ENCODE measurements around the gene CBX7. TPM values are rescaled to one million over a fixed set of nuclear protein-coding genes. Genes with fewer than 3 reads are reported as not detected.

Gene CBX7
- polyA plus RNA-seq, 6 donors from 2014 or later = 9.9 to 38.5 (median 21.7) TPM

DNA sequence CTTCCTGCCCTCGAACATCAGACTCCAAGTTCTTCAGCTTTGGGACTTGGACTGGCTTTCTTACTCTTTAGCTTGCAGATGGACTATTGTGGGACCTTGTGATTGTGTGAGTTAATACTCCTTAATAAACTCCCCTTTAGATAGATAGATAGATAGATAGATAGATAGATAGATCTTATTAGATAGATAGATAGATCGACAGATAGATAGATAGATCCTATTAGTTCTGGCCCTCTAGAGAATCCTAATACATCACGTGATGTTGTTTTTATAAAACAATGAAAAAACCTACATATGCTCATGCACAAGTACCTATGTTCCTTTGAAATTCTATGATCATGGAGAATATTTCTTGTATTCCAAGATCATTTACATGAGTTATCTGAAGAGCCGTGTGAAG is 31.5 kb downstream of the CBX7 start:
- Mint-ChIP-seq H3K4me3 (no peak overlapping the region), H3K36me3 (no peaks in the 10 kb centered on the region), H3K27me3 (no peaks in the 10 kb centered on the region), H3K27ac (peak overlapping the region in 2 of 6 donors; percentile 3 to 81), H3K9me3 (no peaks in the 10 kb centered on the region), H3K4me1 (peaks cover 13 to 37% (median 21%) of the 10 kb centered on the region in 3 donors)
- no peak for DNase-seq
- no peak for ATAC-seq (ENCODE audit: low read depth in 2 of 2)

DNA sequence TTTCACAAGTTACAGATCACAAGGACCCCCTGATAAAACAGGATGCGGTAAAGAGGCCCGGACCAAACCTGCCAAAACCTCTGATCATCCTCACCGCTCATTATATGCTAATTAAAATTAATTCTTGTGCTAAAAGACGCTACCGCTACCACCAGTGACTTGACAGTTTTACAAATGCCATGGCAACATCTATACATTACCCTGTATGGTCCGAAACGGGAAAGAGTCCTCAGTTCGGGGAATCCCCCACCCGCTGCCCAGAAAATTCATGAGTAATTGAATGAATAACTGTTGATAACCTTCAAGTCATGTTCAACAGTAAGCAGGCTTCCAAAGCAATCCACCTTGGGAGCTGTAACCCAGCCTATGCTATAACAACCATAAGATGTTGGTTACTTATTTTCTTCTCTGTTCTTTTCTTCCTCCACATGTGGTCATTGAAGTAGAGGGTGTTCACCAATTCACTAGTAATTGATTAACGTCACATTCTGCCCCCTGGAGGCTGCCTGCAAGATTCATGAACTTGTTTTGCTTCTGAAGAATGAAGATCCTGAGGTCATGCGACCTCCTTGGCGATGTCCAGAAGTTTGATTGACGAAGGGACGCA is 34.8 kb downstream of the CBX7 start:
- no peaks in the 10 kb centered on the region for H3K9me3 Mint-ChIP-seq
- H3K4me3 Mint-ChIP-seq = peak overlapping the region in 6 of 8 donors; percentile 22 to 77 (median 43)
- H3K4me1 Mint-ChIP-seq = peaks cover 33 to 60% (median 36%) of the 10 kb centered on the region in 3 donors
- peak; percentile 60 to 64 for ATAC-seq (ENCODE audit: low read depth in 2 of 2)
- H3K36me3 Mint-ChIP-seq = no peaks in the 10 kb centered on the region
- H3K27ac Mint-ChIP-seq = peak overlapping the region in 5 of 6 donors; percentile 55 to 95 (median 86)
- H3K27me3 Mint-ChIP-seq = no peaks in the 10 kb centered on the region
- peak; percentile 62 for DNase-seq

DNA sequence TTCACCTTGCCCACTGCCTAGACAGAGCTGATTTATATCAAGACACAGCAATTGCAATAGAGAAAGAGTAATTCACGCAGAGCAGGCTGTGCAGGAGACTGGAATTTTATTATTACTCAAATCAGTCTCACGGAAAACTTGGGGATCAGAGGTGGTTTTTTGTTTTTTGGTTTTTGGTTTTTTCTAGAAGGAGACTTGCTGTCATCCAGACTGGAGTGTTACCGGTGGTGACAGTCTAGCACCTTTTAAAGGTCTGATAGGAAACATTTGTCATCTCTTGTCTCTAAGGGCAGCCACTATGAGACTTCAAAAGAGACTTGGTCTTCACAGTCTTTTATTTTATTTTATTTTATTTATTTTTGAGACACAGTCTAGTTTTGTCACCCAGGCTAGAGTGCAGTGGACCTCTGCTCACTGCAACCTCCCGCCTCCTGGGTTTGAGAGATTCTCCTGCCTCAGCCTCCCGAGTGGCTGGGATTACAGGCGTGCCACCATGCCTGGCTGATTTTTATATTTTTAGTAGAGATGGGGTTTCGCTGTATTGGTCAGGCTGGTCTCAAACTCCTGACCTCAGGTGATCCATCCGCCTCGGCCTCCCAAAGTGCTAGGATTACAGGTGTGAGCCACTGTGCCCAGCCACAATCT is 36.4 kb downstream of the CBX7 start:
- DNase-seq = no peak
- Mint-ChIP-seq H3K9me3 (no peaks in the 10 kb centered on the region), H3K4me1 (peaks cover 36 to 55% (median 43%) of the 10 kb centered on the region in 3 donors), H3K4me3 (peak overlapping the region in 4 of 8 donors; percentile 21 to 71 (median 48)), H3K27me3 (no peaks in the 10 kb centered on the region), H3K36me3 (no peaks in the 10 kb centered on the region), H3K27ac (peak overlapping the region; percentile 3 to 81 (median 67))
- ATAC-seq (ENCODE audit: low read depth in 2 of 2) = no peak

DNA sequence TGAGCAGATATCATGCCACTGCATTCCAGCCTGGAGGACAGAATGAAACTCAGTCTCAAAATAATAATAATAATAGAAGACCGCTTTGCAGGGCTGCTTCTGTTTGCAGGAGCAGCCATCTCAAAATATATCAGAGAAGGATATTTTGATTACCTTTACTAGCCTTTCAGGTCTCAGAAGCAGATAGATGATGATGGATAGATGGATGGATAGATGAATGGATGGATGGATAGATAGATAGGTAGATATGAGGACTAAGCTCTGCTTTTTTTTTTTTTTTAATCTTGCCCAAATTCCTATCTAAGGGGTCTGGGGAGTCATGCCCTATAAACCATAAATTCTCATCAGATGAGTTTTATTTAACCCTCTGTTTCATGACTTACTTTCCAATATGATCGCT is 36.9 kb downstream of the CBX7 start:
- Mint-ChIP-seq H3K4me3 (peak overlapping the region in 7 of 8 donors; percentile 40 to 76 (median 71)), H3K36me3 (no peaks in the 10 kb centered on the region), H3K4me1 (peaks cover 40 to 58% (median 48%) of the 10 kb centered on the region in 3 donors), H3K9me3 (no peaks in the 10 kb centered on the region), H3K27ac (peak overlapping the region; percentile 3 to 81 (median 67)), H3K27me3 (no peaks in the 10 kb centered on the region)
- ATAC-seq (ENCODE audit: low read depth in 2 of 2) = no peak
- DNase-seq = no peak

DNA sequence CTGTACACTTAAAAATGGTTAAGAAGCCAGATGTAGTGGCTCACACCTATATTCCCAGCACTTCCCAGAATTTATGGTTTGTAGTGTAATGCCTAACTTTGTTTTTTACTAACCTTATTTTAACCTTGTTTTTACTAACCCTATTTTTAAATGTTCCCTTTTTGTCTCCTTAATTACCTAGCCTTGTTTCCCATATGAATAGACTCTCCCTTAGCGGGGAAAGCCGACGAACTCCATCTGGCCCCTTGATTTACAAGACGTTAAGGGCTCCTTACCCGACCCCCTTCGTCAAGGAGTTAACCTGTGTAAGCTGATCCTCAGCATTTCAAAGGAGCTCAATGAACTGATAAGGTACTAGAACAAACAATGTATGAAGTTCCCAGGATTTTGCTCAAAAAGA is 38.4 kb downstream of the CBX7 start:
- Mint-ChIP-seq H3K4me3 (peak overlapping the region in 1 of 8 donors; percentile 9), H3K36me3 (no peaks in the 10 kb centered on the region), H3K9me3 (no peaks in the 10 kb centered on the region), H3K4me1 (peaks cover 45 to 70% (median 61%) of the 10 kb centered on the region in 3 donors), H3K27me3 (no peaks in the 10 kb centered on the region), H3K27ac (peak overlapping the region in 4 of 6 donors; percentile 72 to 91 (median 85))
- DNase-seq (no peak), ATAC-seq (ENCODE audit: low read depth in 2 of 2) (no peak)

DNA sequence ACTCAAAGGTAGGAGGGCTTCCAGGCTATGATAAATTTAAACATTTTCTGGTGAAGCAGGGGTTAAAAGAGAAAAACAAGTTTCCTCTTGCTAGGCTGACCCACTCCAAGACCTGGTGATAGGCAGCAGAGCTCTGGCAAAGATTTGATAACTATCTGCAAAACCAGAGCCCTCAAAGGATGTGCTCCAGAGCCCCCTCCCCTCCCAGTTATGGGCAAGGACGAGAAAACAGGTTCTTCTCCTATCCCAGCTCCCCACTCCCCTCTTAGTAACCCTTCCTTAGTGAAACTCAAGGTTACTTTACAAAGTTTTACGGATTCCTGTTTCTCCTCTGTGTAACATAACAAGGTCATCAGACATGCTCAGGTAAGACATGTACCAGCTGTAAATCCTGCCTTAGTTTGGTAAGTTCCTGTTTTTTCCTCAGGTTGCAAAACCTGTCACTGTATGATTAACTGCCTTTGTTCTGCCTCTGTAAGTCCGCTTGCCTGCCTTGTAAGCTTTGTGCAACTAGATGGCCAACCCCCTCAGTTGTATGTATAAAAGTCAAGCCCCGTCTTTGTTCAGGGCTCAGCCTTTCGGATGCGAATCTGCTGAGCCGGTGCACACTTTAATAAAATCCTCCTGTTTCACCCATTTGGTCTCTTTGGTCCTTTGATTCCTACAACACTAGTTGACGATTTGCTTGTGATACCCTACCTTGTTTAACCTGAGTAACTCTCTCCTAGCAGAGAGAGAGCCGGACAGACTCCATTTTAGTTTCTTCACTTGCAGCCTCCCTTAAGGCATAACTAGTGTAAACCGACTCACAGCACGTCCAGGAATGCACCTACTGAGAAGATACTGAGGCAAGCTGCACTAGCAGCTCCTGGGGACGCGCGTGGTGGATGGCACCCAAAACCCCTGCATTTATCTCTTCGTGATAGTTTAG is 41.6 kb downstream of the CBX7 start:
- Mint-ChIP-seq H3K27ac (peak overlapping the region in 4 of 6 donors; percentile 7 to 67 (median 48)), H3K4me1 (peaks cover 37 to 53% (median 49%) of the 10 kb centered on the region in 3 donors), H3K27me3 (no peaks in the 10 kb centered on the region), H3K36me3 (no peaks in the 10 kb centered on the region), H3K4me3 (peak overlapping the region in 1 of 8 donors; percentile 68), H3K9me3 (no peaks in the 10 kb centered on the region)
- ATAC-seq (ENCODE audit: low read depth in 2 of 2) (peak; percentile 63 to 73), DNase-seq (peak; percentile 31)

DNA sequence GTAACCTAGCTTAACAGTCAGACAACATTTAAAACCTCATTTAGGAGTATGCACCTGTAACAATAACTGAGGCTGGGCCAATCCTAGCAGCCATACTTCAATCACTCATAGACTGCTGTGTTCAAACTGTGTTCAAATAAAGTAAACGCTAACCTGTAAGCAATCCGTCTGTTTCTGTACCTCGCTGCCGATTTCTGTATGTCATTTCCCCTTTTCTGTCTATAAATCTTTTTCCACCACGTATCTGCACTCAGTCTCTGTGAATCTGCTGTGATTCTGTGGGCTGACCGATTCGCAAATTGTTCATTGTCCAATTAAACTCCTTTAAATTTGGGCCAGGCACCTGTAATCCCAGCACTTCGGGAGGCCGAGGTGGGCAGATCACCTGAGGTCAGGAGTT is 43.1 kb downstream of the CBX7 start:
- H3K36me3 Mint-ChIP-seq = no peaks in the 10 kb centered on the region
- ATAC-seq (ENCODE audit: low read depth in 2 of 2) = peak; percentile 52 to 55
- DNase-seq = no peak
- H3K9me3 Mint-ChIP-seq = no peaks in the 10 kb centered on the region
- H3K4me3 Mint-ChIP-seq = peak overlapping the region in 1 of 8 donors; percentile 69
- no peaks in the 10 kb centered on the region for H3K27me3 Mint-ChIP-seq
- peak overlapping the region in 4 of 6 donors; percentile 41 to 84 (median 70) for H3K27ac Mint-ChIP-seq
- peaks cover 23 to 38% (median 34%) of the 10 kb centered on the region in 3 donors for H3K4me1 Mint-ChIP-seq

DNA sequence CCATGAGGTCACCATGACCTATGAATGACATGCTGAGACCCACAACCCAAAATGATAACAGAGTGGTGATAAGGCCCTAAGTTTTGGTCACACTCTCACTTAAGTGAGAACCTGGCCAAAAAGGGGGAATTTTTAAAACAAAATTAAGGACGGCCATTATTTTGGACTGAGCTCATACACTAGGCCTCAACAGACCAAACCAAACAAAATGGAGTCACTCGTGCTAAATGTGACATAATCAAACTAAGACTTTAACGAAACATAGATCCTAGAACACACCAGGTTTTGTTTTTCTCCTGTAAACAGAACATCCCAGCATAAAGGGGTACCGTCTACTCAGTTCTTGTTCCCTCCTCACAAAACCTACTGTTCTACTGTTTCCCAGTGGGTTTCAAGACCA is 44.0 kb downstream of the CBX7 start:
- Mint-ChIP-seq H3K36me3 (no peaks in the 10 kb centered on the region), H3K27ac (peak overlapping the region in 3 of 6 donors; percentile 31 to 80 (median 76))

DNA sequence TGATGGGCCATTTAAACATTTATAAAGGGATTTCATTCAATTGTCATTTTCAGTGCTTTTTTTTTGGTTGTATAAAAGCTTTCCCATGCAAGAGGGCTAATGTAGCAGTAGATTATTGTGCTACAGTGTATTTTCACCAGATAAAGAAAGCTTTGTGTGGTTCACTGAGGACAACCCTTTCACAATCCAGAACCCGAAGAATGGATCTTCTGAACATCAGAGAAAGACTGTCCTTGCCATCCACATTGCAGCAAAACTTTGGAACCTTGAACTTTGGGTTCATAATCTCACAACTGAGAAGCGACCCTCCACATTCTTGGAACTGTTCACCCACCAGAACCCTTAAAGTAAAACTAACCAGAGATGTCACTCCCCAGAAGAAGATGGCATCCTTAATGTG is 46.2 kb downstream of the CBX7 start:
- ATAC-seq (ENCODE audit: low read depth in 2 of 2) = no peak
- Mint-ChIP-seq H3K4me1 (peaks cover 15 to 26% (median 25%) of the 10 kb centered on the region in 3 donors), H3K4me3 (no peak overlapping the region), H3K36me3 (no peaks in the 10 kb centered on the region), H3K9me3 (no peaks in the 10 kb centered on the region), H3K27ac (peak overlapping the region in 1 of 6 donors; percentile 59), H3K27me3 (no peaks in the 10 kb centered on the region)
- DNase-seq = no peak

More for the DNA sequence above, 44.0 kb downstream of the CBX7 start:
- no peaks in the 10 kb centered on the region for H3K9me3 Mint-ChIP-seq
- ATAC-seq (ENCODE audit: low read depth in 2 of 2) = no peak
- peaks cover 19 to 31% (median 25%) of the 10 kb centered on the region in 3 donors for H3K4me1 Mint-ChIP-seq
- no peak for DNase-seq
- H3K27me3 Mint-ChIP-seq = no peaks in the 10 kb centered on the region
- no peak overlapping the region for H3K4me3 Mint-ChIP-seq

DNA sequence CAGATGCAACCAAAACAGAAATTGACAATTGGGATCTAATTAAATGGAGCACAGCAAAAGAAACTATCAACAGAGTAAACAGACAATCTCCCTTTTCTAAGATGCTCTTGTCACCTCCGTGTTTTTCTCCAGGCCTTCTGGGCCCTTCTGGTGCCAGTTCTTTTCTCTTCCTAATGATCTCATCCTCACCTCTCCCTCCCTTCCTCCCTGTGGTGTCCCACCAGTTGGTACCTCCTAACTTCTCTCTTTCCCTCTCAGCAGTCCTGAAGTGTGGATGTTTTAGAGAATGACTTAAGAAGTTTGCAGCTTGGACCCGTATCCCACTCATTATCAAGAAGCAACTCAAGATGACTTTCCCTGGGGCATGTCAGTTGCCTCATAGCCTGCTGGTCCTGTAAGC is 49.0 kb downstream of the CBX7 start:
- H3K4me1 Mint-ChIP-seq = peaks cover 23 to 25% (median 25%) of the 10 kb centered on the region in 3 donors
- peak overlapping the region in 2 of 8 donors; percentile 22 to 37 for H3K4me3 Mint-ChIP-seq
- no peaks in the 10 kb centered on the region for H3K27me3 Mint-ChIP-seq
- DNase-seq (no peak), ATAC-seq (ENCODE audit: low read depth in 2 of 2) (no peak)
- no peaks in the 10 kb centered on the region for H3K9me3 Mint-ChIP-seq
- H3K27ac Mint-ChIP-seq = peak overlapping the region in 4 of 6 donors; percentile 2 to 100 (median 62)
- no peaks in the 10 kb centered on the region for H3K36me3 Mint-ChIP-seq

DNA sequence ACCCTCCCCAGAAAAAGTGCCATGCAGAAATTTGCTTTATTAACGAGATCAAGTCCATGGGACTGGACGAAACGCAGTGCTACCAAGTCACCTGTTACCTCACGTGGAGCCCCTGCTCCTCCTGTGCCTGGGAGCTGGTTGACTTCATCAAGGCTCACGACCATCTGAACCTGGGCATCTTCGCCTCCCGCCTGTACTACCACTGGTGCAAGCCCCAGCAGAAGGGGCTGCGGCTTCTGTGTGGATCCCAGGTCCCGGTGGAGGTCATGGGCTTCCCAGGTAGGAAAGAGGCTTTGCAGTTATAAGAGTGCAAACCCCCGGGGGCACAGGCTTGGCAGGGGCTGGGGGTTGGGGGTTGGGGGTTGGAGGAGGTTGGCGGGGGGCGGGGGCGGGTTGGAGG is 51.3 kb downstream of the CBX7 start:
- Mint-ChIP-seq H3K4me1 (peaks cover 32 to 45% (median 40%) of the 10 kb centered on the region in 3 donors), H3K27ac (peak overlapping the region in 4 of 6 donors; percentile 16 to 100 (median 90)), H3K36me3 (no peaks in the 10 kb centered on the region), H3K27me3 (no peaks in the 10 kb centered on the region), H3K9me3 (no peaks in the 10 kb centered on the region), H3K4me3 (peak overlapping the region in 1 of 8 donors; percentile 48)
- ATAC-seq (ENCODE audit: low read depth in 2 of 2) (no peak), DNase-seq (no peak)

DNA sequence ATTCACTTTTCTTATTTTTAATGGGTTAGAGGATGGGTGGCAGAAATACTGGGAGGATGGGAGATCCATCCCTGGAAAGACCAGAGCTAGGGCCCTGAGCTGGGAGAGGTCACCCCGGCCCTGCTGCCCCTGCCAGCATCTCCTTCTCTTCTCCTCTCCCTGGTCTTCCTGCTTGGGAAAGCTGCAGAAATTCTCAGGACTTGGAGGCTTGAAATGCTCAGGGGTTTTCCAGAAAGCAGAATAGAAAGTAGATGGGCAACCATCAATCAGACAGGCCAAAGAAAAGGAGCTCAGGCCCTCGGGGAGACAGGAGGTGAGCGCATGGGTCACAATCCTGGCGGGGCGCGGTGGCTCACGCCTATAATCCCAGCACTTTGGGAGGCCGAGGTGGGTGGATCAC is 53.9 kb downstream of the CBX7 start:
- Mint-ChIP-seq H3K4me1 (peaks cover 41 to 60% (median 50%) of the 10 kb centered on the region in 3 donors), H3K9me3 (no peaks in the 10 kb centered on the region), H3K36me3 (no peaks in the 10 kb centered on the region), H3K27me3 (no peaks in the 10 kb centered on the region), H3K4me3 (peak overlapping the region; percentile 58 to 90 (median 82)), H3K27ac (peak overlapping the region; percentile 97 to 100 (median 100))
- peak in 1 of 2 donors; percentile 13 for ATAC-seq (ENCODE audit: low read depth in 2 of 2)
- peak; percentile 47 for DNase-seq

DNA sequence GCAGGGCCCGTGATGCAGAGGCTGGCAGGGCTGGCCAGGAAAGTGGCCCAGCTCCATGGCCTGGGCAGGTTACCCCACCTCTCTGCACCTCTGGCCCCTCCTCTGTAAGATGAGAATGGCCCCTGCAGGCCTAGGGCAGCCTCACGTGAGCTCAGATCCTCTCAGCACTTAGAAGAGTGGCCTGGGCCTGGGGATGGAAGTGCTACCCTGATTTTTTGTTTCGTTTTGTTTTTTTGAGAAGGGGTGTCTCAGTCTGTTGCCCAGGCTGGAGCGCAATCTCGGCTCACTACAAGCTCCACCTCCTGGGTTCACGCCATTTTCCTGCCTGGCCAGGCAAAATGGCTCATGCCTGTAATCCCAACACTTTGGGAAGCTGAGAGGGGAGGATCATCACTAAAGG is 54.5 kb downstream of the CBX7 start:
- DNase-seq (peak; percentile 24), ATAC-seq (ENCODE audit: low read depth in 2 of 2) (no peak)
- no peaks in the 10 kb centered on the region for H3K36me3 Mint-ChIP-seq
- H3K27me3 Mint-ChIP-seq = no peaks in the 10 kb centered on the region
- H3K4me3 Mint-ChIP-seq = peak overlapping the region in 5 of 8 donors; percentile 35 to 85 (median 51)
- H3K4me1 Mint-ChIP-seq = peaks cover 41 to 60% (median 51%) of the 10 kb centered on the region in 3 donors
- peak overlapping the region; percentile 88 to 100 (median 100) for H3K27ac Mint-ChIP-seq
- H3K9me3 Mint-ChIP-seq = no peaks in the 10 kb centered on the region
